HFFc6 (cell line): ENCODE results near the gene MAP2K3. TPM values are rescaled to one million over a fixed set of nuclear protein-coding genes. Genes with fewer than 3 reads are reported as not detected.
A peak's percentile ranks its signal among the peaks of the same experiment; 100 is the strongest.

Experiments used
- DNase-seq: peaks from one replicate; pipeline ENCODE4 v3.0.0-alpha.2; 2018
- H3K27ac Mint-ChIP-seq: 2 replicates; pipeline ENCODE4 v1.8.0; 2020; ENCODE audit warnings: mild to moderate bottlenecking, mixed read lengths
- H3K27me3 Mint-ChIP-seq: 2 replicates; pipeline ENCODE4 v1.8.0; 2021; ENCODE audit warnings: mild to moderate bottlenecking, moderate library complexity, mixed read lengths; ENCODE audit not compliant: insufficient read depth
- H3K36me3 Mint-ChIP-seq: 2 replicates; pipeline ENCODE4 v1.8.0; 2021; ENCODE audit warnings: low read depth, mixed read lengths
- H3K4me1 Mint-ChIP-seq: 2 replicates; pipeline ENCODE4 v1.8.0; 2020; ENCODE audit warnings: low read depth, mixed read lengths
- H3K4me3 Mint-ChIP-seq: 2 replicates; pipeline ENCODE4 v1.8.0; 2020; ENCODE audit warnings: mild to moderate bottlenecking, moderate library complexity, mixed read lengths
- H3K9me3 Mint-ChIP-seq: 2 replicates; pipeline ENCODE4 v1.8.0; 2020; ENCODE audit warnings: mild to moderate bottlenecking, mixed read lengths
- CTCF ChIP-seq: fragments of 200-600 bp; sonication (generic); IDR thresholded peaks from 2 replicates; pipeline ENCODE4 v1.5.0; 2021; ENCODE audit warnings: antibody characterized with exemption, mild to moderate bottlenecking
- total RNA-seq, 6 experiments: library from RNA; stranded (reverse); fragmentation: NEBNext Ultra II Directional; extraction: Animal tissue kit (Norgen Biotek cat#: 25700); gene quantifications; 2 replicates in 1 of 6; 3 replicates in 5 of 6; pipeline ENCODE4 v1.2.3, GENCODE V29; 2021

The MAP2K3 gene
- total RNA-seq, 6 experiments from 2014 or later, result 177 to 221 (median 184) TPM

GRCh38 chr17:21294321-21295035, 10.0 kb downstream of the MAP2K3 start:
- Mint-ChIP-seq H3K27me3 (peaks cover 15% of the 10 kb centered on the region), H3K9me3 (peaks cover 11% of the 10 kb centered on the region; the same call in 1 of the 2 replicates), H3K36me3 (peaks cover 14% of the 10 kb centered on the region; the same call in 1 of the 2 replicates), H3K4me1 (peaks cover 15% of the 10 kb centered on the region), H3K27ac (peak overlapping the region; percentile 72), H3K4me3 (no peak overlapping the region)
- no peak for TF ChIP-seq CTCF
- no peak for DNase-seq

DNA sequence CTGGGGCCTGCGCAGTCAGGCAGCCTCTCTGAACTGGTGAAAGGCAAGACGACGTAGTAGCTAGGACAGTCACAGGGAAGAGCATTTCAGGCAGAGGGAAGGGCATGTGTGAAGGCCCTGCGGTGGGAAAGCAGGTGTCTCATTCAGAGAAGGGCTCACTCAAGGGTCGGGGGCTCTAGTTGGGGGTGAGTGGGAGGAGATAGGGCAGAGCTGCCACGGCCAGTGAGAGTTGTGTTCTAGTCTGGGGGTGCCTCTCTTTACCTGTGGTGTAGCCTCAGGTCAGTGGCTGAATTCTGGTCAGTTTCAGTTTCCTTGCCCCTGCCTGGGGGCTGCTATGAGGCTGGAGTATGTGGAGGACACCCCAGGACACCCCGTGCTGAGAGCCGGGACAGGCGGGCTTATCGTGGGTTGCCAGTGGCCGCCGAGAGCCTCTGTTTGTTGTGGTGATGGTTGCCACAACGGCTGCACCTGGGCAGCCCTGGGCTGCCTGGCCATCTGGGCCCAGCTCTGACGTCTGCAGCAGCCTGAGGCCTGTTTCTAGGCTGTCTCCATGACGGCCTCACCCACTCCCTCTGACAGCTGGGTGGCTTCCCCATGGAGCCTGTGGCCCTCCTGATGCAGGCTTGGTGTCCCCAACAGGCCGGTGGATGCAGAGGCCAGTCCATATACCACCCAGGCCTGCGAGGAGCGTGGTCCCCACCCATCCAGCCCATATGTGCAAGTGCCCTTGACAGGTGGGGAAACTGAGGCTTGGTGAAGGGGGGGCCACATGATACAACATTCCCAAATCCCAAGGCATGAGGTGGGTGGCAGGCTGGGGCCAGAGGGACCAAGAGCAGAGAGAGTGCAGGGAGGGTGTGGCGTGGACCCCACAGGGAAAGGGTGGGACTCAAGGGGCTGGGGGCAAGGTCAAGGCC, 10.8 kb downstream of the MAP2K3 start:
- Mint-ChIP-seq H3K36me3 (peaks cover 19% of the 10 kb centered on the region), H3K9me3 (peaks cover 17% of the 10 kb centered on the region; the same call in 1 of the 2 replicates), H3K4me3 (no peak overlapping the region), H3K4me1 (peaks cover 11% of the 10 kb centered on the region), H3K27ac (peak overlapping the region; percentile 72), H3K27me3 (peaks cover 11% of the 10 kb centered on the region)
- TF ChIP-seq CTCF, result no peak
- no peak for DNase-seq

GRCh38 chr17:21296097-21297025, 11.8 kb downstream of the MAP2K3 start:
- peaks cover 8% of the 10 kb centered on the region for H3K27me3 Mint-ChIP-seq
- no peak for TF ChIP-seq CTCF
- peaks cover 23% of the 10 kb centered on the region for H3K36me3 Mint-ChIP-seq
- peaks cover 25% of the 10 kb centered on the region for H3K9me3 Mint-ChIP-seq
- H3K4me3 Mint-ChIP-seq, result no peak overlapping the region
- H3K4me1 Mint-ChIP-seq, result peaks cover 6% of the 10 kb centered on the region
- DNase-seq, result no peak
- peak overlapping the region; percentile 51 for H3K27ac Mint-ChIP-seq

- peak overlapping the region; percentile 51; the same call in 1 of the 2 replicates for H3K27ac Mint-ChIP-seq
- peaks cover 26% of the 10 kb centered on the region for H3K9me3 Mint-ChIP-seq
- no peak for DNase-seq
- peaks cover 21% of the 10 kb centered on the region for H3K36me3 Mint-ChIP-seq
- H3K4me3 Mint-ChIP-seq, result no peak overlapping the region
- peaks cover 6% of the 10 kb centered on the region for H3K4me1 Mint-ChIP-seq
- TF ChIP-seq CTCF, result no peak
- H3K27me3 Mint-ChIP-seq, result peaks cover 8% of the 10 kb centered on the region
Measured at GRCh38 chr17:21297026-21297520, 12.6 kb downstream of the MAP2K3 start.

DNA sequence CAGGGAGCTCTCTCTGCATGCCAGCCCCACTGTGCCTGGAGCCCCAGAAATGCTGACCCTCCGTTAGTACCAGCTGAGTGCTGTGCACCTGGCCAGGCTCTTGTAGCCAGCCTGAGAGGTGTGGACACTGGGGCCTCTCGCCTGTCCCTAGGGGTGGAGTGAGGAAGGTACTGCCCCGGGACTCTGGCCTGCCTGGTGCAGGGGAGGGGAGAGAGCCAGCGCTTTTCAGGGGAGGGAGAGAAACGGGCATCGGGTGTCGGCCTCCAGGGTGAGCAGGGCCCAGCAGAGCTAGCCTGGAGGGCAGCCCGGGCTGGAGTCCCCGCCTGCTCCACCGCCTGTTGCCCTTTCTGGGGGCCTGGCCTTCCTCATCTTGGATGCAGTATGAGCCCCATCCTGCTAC, 13.1 kb downstream of the MAP2K3 start:
- Mint-ChIP-seq H3K9me3 (peaks cover 23% of the 10 kb centered on the region), H3K27ac (peak overlapping the region; percentile 36; the same call in 1 of the 2 replicates), H3K36me3 (peaks cover 21% of the 10 kb centered on the region), H3K27me3 (peaks cover 9% of the 10 kb centered on the region), H3K4me1 (peaks cover 6% of the 10 kb centered on the region), H3K4me3 (no peak overlapping the region)
- DNase-seq, result no peak
- no peak for TF ChIP-seq CTCF
